HG02870 (cell line): ENCODE results near the gene PCYT2.

Experiments
- ATAC-seq: cut with Tn5 transposase; IDR thresholded peaks from one replicate; pipeline ENCODE4 v1.9.1; 2021; ENCODE audit warnings: mild to moderate bottlenecking, moderate library complexity; ENCODE audit not compliant: unreplicated experiment

PCYT2 gene

DNA sequence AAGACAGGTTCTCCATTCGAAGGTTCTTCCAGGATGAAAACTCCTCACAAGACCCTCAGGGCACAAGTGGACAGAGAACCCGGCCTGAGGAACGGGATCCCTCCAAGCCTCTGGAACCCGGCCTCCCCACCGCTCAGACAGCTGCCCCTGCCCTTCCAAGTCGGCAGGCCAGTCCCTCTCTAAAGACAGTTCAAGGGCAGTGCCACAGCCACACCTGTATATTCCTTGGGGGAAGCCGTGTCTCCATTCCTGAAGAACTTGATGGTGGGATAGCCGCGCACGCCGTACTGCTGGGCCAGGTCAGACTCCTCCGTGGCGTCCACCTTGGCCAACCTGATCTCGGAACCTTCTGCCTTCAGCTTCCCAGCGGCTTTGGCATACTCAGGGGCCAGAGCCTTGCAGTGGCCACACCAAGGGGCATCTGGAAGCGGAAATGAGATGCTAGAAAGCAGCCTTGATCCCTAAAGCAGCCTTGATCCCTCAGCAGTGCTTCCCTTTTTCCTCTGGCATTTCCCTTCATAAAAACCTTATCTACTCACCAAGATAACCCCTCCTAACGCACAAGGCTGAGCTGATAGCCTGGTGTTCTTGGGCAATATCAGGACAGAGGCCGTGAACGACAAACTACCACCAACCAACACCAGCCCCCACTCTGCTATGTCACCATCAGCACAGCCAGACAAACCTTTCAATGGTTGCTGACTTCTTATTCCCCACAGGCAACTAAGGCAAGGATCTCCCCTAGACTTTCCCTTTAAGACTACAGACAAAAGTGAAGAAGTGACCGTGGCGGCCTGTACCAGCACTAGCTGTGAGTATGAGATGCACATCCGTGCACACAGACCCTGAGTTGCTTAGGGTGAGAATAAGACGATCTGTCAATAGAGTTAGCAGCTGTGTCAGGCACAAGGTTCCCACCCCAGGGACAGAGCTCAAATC lies 52.0 kb downstream of the PCYT2 start:
- no peak for ATAC-seq

DNA sequence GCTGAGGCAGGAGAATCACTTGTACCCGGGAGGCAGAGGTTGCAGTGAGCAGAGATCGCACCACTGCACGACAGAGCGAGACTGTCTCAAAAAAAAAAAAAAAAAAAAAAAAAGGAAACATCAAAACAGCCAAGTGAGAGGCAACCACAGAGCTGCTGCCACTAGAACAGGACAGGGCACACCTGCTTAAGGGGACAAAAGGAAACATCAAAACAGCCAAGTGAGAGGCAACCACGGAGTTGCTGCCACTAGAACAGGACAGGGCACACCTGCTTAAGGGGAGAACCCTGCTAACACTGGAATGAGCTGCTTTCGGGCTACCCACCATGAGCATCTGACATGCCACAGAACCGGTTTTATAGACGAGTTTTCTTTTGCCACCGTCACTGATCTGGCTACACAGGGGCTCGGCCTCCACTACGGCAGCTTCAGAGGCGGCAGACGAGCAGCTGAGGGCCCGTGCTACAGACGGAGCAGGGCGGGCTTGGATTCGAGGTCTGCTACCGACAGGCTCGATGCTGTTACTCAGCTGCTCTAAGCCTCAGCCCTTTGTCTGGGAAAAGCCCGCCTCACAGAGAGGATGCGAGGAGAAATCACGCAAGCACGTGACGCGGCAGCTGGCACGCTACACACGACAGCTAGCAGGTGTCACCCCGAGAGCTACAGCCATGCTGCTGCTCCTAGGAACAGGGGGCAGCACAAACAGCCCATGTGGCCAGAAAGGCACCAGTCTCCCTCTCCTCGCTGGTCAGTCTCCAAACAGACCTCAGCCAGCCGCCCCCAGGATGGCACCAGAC lies 52.8 kb downstream of the PCYT2 start:
- no peak for ATAC-seq

DNA sequence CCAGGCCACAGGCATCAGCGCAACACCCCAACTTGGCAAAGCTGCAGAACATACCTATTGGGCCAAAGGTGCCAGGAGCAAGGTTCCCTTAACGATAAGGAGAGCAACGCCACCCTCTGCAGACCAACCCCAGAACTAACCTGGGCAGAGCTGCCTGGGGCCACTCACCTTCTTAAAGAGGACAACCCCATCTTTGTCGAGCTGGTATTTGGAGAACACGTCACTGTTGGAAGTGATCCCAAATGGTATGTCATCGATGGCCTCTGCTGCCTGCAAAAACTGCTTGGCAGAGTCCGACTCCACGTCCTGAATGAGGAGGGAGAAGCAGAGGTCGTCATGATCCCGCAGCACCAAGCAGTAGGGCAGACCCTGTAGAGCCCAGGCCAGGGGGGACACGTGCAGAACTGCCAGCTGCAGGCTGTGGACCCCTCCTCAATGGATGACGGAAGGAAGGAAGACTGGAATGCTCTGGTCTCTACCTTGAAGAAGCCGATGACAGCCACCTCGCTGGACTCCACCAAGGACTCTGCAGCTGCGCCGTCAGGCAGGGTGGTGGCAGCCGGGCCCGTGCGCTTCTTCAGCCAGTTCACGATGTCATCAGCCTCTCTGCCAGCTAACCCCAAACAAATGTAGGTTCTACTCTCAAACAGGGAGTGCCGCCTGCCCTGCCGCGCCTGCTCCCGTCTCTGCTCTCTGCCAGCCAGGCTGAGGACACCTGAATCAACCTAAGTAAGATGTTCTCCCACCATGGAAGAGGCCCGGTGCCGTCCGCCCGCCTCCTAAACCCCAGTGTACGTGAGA lies 56.0 kb downstream of the PCYT2 start:
- no peak for ATAC-seq

DNA sequence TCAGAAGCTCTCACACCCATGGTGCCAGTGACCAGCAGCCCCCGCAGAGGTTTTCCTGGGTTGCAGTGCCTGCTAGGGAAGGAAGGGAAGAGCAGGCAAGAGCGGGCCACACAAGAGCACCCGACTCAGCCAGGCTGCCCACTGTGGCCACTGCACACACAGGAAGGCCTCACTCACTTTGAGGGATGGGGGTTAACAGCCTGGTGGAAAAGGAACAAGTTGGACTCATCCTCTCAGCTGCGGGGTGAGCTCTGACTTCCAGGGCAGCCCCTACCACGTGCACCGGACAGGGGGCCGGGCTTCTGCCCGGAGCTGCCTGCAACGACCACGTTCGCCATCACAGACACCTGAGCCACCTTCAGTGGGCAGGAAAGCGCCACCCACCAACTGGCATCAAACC lies 59.0 kb downstream of the PCYT2 start:
- ATAC-seq, result no peak

DNA sequence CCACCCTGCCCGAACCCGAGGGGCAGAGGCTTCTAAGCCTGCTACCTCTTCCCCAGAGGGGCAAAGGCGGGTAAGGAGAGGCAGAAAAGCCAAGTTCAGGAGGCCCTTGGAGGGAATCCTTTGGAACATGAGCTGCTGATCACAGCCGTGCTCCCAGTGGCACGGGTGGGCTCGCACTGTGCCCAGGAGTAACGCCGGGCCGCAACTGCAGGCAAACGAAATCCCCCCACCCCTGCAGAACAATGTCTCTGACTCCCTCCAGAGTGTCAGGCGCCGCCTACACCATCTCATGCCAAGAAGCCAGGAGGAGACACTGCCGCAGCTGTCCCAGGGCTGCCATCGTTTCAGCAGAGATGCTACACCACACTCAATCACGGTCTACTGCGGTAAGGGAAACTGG lies 59.8 kb downstream of the PCYT2 start:
- ATAC-seq, result no peak
